GM15510 (cell line): ENCODE measurements around the gene DTX3.

Experiments used
- POLR2A ChIP-seq: IDR thresholded peaks from 3 replicates; pipeline ENCODE4 v1.6.1; 2011; ENCODE audit warnings: borderline replicate concordance; ENCODE audit not compliant: insufficient read length; ENCODE audit errors: extremely low read depth

The DTX3 gene

GRCh38 chr12:57658890-57659289 lies 54.3 kb downstream of the DTX3 start:
- TF ChIP-seq POLR2A: no peak
